Activated CD8-positive, alpha-beta memory T cell treated with anti-CD3 and anti-CD28 coated beads, Interleukin-2, amount 50 U/mL, for 24 hours (primary cell): Measurements from ENCODE around the gene RCOR1.
A peak's percentile ranks its signal among the peaks of the same experiment; 100 is the strongest.
"Not testable (repeated sequence)": the region's sequence is repeated elsewhere in the genome, so short reads cannot be mapped to it uniquely, and the experiment has no call there.

Source experiments
- DNase-seq: peaks from one replicate; pipeline ENCODE4 v3.0.0-alpha.2; 2020; ENCODE audit errors: extremely low read depth

Gene RCOR1

GRCh38 chr14:102593061-102593824, 794 bp downstream of the RCOR1 start:
- no peak for DNase-seq

DNA sequence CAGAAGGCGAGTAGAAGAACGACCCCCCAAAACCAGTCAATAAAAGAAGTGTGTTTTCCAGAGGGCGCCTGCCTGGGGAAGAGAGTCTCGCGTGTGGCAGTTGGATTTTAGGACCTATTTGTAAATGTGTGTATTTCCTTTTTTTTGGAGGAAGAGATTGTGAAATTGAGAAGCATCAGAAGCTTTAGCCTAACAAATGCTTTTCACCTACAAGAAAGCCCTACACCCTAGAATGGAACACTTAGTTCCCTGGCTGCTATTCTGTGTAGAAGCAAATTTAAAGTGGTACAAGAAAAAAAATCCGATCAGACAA, 1.3 kb downstream of the RCOR1 start:
- no peak for DNase-seq

DNA sequence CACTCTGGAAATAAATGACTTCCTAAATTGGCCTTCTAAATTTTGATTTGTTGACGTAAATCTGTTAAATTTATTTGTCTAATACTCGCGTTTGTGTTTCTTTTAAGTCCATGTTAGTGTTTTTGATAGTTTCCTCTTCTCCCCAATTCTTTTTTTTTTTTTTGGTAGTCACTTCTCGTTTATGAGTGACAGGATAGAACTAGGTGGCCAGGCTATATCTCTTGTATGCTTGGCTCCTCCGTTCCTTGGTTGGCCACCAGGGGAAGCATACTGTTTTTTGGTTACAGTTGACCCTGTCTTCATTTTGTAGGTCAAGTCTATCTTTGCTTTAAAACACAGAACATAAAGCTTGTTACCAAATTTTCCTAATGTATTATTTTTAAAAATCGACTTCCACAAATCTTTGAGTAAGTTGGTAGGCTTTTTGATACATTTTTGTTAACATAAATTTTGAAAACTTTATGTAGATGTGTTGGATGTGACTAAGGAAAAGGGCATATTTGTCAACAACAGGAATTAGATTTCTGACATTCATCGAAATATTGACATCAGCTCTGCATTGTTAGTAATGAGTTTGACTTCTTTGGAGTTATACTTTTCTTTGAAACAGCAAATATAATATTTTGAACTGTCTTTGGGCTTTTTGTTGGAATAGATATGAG, 2.2 kb downstream of the RCOR1 start:
- peak; percentile 35 for DNase-seq

- DNase-seq, result no peak
These were observed 9.0 kb downstream of the RCOR1 start for GRCh38 chr14:102601378-102601925.

DNA sequence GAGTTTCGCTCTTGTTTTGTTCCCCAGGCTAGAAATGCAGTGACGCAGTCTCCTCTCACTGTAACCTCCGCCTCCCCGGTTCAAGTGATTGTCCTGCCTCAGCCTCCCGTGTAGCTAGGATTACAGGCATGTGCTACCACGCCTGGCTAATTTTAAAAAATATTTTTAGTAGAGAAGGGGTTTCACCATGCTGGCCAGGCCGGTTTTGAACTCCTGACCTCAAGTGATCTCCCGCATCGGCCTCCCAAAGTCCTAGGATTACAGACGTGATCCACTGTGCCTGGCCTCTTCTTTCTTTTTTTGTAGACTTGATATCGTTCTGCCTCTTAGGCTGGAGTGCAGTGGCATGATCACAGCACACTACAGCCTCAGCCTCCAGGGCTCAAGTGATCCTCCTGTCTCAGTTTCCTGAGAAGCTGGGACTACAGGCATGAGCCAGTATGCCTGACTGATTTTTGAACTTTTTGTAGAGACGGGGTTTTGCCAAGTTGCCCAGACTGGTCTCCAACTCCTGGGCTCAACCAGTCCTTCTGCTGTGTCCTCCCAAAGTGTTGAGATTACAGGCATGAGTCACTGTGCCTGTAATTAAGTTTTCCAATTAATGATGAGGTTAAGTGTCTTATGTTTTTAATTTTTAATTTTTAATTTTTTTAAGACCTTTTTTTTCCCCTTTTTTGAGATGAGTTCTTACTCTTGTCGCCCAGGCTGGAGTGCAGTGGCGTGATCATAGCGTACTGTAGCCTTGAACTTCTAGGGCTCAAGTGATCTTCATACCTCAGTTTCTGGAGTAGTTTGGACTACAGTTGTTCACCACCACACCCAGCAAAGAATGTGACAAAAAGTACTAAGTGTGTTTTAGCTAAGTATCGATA, 10.2 kb downstream of the RCOR1 start:
- no peak for DNase-seq

GRCh38 chr14:102603293-102603907, 11.0 kb downstream of the RCOR1 start:
- no peak for DNase-seq

GRCh38 chr14:102604183-102604582, 11.7 kb downstream of the RCOR1 start:
- DNase-seq, result no peak

GRCh38 chr14:102605029-102605428, 12.6 kb downstream of the RCOR1 start:
- DNase-seq, result no peak

GRCh38 chr14:102606296-102606695, 13.8 kb downstream of the RCOR1 start:
- DNase-seq, result no peak

DNA sequence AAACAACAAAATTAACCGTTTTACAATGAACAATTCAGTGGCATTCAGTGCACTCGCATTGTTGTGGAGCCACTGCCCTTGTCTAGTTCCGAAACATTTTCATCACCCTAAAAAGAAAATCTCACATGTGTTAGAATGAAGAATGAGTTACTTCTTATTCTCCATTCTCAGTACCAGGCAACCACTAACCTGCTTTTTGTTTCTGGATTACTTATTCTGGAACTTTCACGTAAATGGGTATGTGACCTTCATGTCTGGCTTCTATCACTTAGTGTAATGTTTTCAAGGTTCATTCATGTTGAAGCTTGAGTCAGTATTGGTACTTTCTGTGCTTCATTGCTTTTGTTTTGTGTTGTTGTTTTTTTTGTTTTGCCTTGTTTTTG, 15.6 kb downstream of the RCOR1 start:
- DNase-seq, result no peak

- DNase-seq, result no peak
These were observed 18.7 kb downstream of the RCOR1 start for GRCh38 chr14:102610968-102611811.

DNA sequence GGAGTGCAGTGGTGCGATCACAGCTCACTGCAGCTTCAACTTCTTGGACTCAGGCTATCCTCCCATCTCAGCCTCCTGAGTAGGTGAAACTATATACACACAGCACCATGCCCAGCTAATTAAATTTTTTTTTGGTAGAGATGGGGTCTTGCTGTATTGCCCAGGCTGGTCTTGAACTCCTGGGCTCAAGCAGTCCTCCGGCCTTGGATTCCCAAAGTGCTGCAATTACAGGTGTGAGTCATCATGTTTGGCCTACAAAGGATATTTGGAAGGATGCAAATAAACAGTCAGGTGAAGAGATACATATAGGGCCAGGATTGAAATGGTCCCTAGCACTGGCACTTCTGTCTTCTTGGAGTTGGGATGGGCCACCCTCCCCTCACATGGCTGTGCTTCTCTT, 23.9 kb downstream of the RCOR1 start:
- DNase-seq, result no peak

GRCh38 chr14:102616799-102617198, 24.4 kb downstream of the RCOR1 start:
- no peak for DNase-seq

DNA sequence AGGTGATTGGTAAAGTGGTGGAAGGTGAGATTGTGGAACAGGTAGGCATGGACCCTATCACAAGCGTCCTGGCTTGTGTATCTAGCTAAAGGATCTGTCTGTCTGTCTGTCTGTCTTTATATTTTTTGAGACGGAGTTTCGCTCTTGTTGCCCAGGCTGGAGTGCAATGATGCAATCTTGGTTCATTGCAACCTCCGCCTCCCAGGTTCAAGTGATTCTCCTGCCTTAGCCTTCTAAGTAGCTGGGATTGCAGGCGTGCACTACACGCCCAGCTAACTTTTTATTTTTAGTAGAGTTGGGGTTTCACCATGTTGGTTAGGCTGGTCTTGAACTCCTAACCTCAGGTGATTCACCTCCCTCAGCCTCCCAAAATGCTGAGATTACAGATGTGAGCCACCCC, 26.6 kb downstream of the RCOR1 start:
- not testable (repeated sequence) for DNase-seq

- DNase-seq, result no peak
These were observed 28.0 kb downstream of the RCOR1 start for GRCh38 chr14:102620413-102620812.

GRCh38 chr14:102622262-102622885, 29.9 kb downstream of the RCOR1 start:
- no peak for DNase-seq

- DNase-seq, result no peak
These were observed 32.2 kb downstream of the RCOR1 start for GRCh38 chr14:102624666-102625065.

DNA sequence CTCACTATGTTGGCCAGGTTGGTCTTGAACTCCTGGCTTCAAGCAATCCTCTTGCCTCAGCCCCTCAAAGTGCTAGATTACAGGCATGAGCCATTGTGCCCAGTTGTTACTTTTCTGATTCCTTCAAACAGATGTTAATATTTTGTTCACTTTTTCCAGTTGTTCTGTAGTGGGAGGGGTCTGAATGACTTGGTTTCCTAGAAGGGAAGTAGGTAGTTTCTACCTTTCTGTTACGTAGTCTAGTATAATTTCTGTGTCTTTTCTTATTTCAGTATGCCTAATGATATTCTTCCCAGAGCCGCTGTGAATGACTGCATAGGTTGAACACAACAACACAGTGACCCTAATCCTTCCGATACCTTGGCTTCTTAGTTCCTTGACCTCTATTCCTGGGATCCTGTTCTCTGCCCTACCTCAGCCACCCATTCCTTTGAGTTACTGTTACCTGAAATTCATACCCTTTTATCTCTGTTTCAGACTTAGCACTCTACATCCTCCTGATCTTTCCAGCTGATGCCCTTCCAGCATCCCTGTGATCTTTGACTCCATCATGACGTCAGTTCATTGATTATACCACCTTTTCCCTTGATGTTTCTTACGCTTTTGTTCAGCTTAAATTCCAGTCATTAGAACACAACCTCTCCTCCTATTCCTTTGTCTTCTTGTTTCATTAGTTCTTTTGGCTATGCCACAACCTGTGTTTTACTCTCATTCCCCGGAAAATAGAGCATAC, 33.3 kb downstream of the RCOR1 start:
- no peak for DNase-seq

DNA sequence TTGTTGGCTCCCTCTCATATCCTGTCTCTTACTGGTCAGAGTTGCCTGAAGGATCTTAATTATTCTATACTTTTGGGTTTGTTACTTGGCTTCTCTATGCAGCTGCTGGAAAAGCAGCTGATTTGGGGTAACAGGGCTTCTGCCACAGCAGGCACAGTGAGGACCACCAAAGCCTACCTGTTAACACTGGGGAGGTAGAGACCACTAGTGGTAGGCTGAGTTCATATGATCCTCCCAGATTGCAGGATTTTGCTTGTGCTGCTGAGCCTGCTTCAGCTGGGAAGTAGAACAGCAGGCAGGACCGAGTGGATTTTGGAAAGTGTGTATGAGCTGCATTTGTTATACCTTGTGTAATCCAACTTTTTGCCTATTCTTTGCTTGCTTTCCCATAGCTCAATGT, 34.1 kb downstream of the RCOR1 start:
- no peak for DNase-seq

GRCh38 chr14:102629011-102629444, 36.6 kb downstream of the RCOR1 start:
- DNase-seq, result no peak
